GM19023 (cell line): ENCODE measurements around the gene KLHL24.
A peak's percentile ranks its signal among the peaks of the same experiment; 100 is the strongest.
"Not testable (repeated sequence)": the region's sequence is repeated elsewhere in the genome, so short reads cannot be mapped to it uniquely, and the experiment has no call there.

ENCODE experiments used
- ATAC-seq: cut with Tn5 transposase; IDR thresholded peaks from one replicate; pipeline ENCODE4 v1.9.1; 2021; ENCODE audit warnings: mild to moderate bottlenecking, moderate library complexity; ENCODE audit not compliant: unreplicated experiment

KLHL24 gene

GRCh38 chr3:183635107-183635430, 354 bp upstream of the KLHL24 start:
- ATAC-seq = no peak

- peak; percentile 79 for ATAC-seq
Observed at GRCh38 chr3:183636221-183637105, 1.0 kb downstream of the KLHL24 start.

GRCh38 chr3:183637106-183637486, 1.7 kb downstream of the KLHL24 start:
- ATAC-seq = no peak

DNA sequence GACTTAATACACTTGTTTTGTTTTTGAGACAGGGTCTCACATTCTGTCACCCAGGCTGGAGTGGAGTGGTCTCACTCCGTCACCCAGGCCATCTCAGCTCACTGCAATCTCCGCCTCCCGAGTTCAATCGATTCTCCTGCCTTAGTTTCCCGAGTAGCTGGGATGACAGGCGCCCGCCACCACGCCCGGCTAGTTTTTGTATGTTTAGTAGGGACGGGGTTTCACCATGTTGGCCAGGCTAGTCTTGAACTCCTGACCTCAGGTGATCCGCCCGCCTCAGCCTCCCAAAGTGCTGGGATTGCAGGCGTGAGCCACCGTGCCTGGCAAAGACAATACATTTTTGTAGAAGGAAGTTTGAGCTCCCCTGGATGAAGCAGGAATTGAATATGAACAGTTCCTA, 2.2 kb downstream of the KLHL24 start:
- ATAC-seq = not testable (repeated sequence)

- no peak for ATAC-seq
Observed at GRCh38 chr3:183638101-183638852, 2.9 kb downstream of the KLHL24 start.

- ATAC-seq = not testable (repeated sequence)
Observed at GRCh38 chr3:183640635-183641034, 5.2 kb downstream of the KLHL24 start.

GRCh38 chr3:183641882-183642281, 6.5 kb downstream of the KLHL24 start:
- ATAC-seq = no peak

GRCh38 chr3:183644244-183644643, 8.8 kb downstream of the KLHL24 start:
- ATAC-seq = no peak

- ATAC-seq = no peak
Observed at GRCh38 chr3:183645254-183645653, 9.8 kb downstream of the KLHL24 start.

DNA sequence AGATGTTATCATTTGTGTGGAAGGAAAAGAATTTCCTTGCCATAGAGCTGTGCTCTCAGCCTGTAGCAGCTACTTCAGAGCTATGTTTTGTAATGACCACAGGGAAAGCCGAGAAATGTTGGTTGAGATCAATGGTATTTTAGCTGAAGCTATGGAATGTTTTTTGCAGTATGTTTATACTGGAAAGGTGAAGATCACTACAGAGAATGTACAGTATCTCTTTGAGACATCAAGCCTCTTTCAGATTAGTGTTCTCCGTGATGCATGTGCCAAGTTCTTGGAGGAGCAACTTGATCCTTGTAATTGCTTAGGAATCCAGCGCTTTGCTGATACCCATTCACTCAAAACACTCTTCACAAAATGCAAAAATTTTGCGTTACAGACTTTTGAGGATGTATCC, 15.1 kb downstream of the KLHL24 start:
- ATAC-seq = no peak

DNA sequence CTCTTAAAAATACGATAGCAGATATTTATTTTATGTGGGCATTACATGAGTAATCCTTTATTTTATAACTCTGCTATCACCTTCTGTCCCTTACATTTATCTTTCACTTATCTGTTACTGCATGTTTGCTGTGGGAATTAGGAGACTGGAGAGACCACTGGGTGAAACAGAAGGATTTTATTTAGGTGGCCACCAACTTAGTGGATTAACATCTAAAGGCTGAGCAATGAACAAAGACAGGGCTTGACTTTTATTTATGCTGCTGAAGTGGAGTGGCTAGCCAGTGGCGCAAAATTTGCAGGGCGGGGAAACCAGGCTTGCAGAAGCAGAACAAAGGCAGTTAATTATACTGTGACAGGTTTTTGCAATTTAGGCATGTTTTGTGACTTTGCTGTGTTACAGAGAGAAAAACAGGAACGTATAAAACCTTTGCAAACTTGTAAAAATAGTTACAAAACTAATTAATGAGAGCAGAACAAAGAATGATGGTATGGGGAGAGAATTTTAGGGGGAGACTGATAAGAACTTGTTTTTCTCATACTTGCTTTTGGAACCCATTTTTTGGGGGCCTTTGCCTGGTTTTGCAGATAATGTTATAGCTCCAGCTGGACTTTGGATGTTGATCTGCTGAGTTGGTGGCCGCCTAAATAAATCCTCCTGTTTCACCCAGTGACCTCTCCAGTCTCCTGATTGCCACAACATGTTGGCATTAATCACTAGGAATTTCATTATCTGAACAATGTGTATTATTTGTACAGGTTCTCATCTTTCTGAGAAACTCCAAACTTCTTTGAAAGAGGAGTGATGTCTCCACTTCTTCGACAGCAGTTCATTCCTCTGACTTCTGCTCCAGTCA, 18.0 kb downstream of the KLHL24 start:
- no peak for ATAC-seq

DNA sequence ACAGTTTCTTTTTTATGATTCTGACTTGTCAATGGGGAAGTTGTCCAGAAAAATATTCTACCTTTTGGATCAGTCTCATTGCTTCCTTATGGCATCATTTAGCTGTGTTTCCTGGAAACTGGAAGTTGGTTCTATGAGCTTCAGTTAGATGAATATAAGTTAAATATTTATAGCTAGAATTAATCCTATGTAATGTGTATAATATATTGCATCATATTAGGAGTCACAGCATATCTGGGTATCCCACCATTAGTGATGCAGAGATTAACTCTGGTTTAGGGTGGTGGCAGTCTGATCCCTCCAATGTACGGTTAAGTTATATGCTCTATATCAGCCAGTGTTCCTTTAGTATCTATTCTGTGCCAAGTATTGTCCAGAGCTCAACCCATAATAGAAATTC, 19.3 kb downstream of the KLHL24 start:
- ATAC-seq = no peak

GRCh38 chr3:183662099-183662498, 26.7 kb downstream of the KLHL24 start:
- no peak for ATAC-seq

- ATAC-seq = no peak
Observed at GRCh38 chr3:183664913-183665381, 29.5 kb downstream of the KLHL24 start.

DNA sequence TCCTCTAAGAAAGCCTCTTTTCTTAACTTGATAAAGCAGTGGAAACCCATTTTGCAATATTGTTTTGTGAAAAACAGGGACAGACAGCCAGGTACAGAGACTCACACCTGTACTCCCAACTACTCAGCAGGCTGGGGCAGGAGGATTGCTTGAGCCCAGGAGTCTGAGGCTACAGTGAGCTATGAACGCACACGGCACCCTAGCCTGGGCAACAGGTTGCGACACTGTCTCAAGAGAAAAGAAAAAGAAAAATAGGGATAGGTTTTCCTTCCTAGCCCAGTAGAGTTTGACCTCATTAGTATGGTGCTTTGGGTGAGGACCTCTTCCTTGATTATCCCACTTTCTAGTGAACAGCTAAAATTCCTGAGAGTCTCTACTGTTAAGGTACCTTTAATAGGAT, 44.6 kb downstream of the KLHL24 start:
- ATAC-seq = no peak

- no peak for ATAC-seq
Observed at GRCh38 chr3:183687705-183688104, 52.3 kb downstream of the KLHL24 start.

DNA sequence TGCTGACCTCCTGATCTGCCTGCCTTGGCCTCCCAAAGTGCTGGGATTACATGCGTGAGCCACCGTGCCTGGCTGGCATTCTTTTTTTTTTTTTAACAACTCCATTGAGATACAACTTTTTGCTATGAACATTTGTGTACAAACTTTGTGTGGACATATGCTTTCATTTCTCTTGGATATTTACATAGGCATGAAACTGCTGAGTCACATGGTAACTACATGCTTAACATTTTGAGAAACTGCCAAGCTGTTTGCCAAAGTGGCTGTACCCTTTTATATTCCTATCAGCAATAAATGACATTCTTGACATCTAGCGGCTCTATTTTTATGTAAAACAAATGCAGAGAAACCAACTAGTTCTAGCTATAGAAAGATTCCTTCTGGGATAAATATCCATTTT, 53.5 kb downstream of the KLHL24 start:
- no peak for ATAC-seq

- ATAC-seq = not testable (repeated sequence)
Observed at GRCh38 chr3:183689621-183690020, 54.2 kb downstream of the KLHL24 start.

GRCh38 chr3:183690402-183690995, 55.1 kb downstream of the KLHL24 start:
- ATAC-seq = no peak

DNA sequence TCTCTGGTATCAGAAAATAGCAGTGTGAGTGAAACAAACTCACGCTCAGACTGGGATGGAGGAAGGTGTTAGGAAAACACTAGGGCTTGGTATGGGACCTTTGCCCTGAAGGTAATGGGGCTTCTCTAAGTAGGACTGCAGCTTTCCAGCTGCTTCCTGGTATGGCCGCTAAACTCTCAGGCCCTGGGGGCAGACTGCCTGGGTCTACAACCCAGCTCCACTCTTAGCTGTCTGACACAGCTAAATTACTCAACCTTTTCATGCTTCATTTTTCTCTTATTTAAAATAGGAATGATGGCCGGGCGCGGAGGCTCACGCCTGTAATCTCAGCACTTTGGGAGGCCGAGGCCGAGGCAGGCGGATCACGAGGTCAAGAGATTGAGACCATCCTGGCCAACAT, 57.0 kb downstream of the KLHL24 start:
- ATAC-seq = no peak
